ENCODE measurements around the gene ZNF865.

GRCh38 chr19:55622242-55622969 is 17.0 kb downstream of the ZNF865 start:
- TF ChIP-seq, protein P1, sequence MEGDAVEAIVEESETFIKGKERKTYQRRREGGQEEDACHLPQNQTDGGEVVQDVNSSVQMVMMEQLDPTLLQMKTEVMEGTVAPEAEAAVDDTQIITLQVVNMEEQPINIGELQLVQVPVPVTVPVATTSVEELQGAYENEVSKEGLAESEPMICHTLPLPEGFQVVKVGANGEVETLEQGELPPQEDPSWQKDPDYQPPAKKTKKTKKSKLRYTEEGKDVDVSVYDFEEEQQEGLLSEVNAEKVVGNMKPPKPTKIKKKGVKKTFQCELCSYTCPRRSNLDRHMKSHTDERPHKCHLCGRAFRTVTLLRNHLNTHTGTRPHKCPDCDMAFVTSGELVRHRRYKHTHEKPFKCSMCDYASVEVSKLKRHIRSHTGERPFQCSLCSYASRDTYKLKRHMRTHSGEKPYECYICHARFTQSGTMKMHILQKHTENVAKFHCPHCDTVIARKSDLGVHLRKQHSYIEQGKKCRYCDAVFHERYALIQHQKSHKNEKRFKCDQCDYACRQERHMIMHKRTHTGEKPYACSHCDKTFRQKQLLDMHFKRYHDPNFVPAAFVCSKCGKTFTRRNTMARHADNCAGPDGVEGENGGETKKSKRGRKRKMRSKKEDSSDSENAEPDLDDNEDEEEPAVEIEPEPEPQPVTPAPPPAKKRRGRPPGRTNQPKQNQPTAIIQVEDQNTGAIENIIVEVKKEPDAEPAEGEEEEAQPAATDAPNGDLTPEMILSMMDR (IDR thresholded peaks at IDR 0.05) = no peak
- no peak for TF ChIP-seq POLR2A (IDR thresholded peaks at IDR 0.05)

Measured in adrenal gland (tissue), 5 donors.